Fibroblast of mammary gland (primary cell): Measurements from ENCODE around the gene MAP3K7.
"Not testable (repeated sequence)": the region's sequence is repeated elsewhere in the genome, so short reads cannot be mapped to it uniquely, and the experiment has no call there.

ENCODE experiments used
- DNase-seq: peaks from one replicate; pipeline ENCODE4 v3.0.0-alpha.2; 2010; ENCODE audit warnings: low read depth
- H3K4me3 ChIP-seq: 2 replicates; pipeline ENCODE4 v1.5.1; 2011; ENCODE audit warnings: low read depth, mild to moderate bottlenecking, low read length, moderate library complexity; ENCODE audit not compliant: control insufficient read depth
- CTCF ChIP-seq: conservative IDR thresholded peaks from 2 replicates; pipeline ENCODE4 v1.5.1; 2011; ENCODE audit warnings: low read depth, low read length, inconsistent platforms; ENCODE audit not compliant: control insufficient read depth, insufficient read depth

Gene MAP3K7

GRCh38 chr6:90581146-90581545, 5.7 kb downstream of the MAP3K7 start:
- DNase-seq: no peak
- no peak overlapping the region for H3K4me3 ChIP-seq
- TF ChIP-seq CTCF: no peak

GRCh38 chr6:90578894-90579549, 7.8 kb downstream of the MAP3K7 start:
- TF ChIP-seq CTCF: no peak
- no peak for DNase-seq
- no peak overlapping the region for H3K4me3 ChIP-seq

- H3K4me3 ChIP-seq: no peak overlapping the region
- no peak for DNase-seq
- no peak for TF ChIP-seq CTCF
Observed at GRCh38 chr6:90575267-90575666, 11.6 kb downstream of the MAP3K7 start.

- DNase-seq: peak; percentile 53
- H3K4me3 ChIP-seq: no peak overlapping the region
- TF ChIP-seq CTCF: peak; percentile 15
Observed at GRCh38 chr6:90574610-90575009, 12.3 kb downstream of the MAP3K7 start.

GRCh38 chr6:90573624-90574023, 13.2 kb downstream of the MAP3K7 start:
- H3K4me3 ChIP-seq: no peak overlapping the region
- DNase-seq: no peak
- no peak for TF ChIP-seq CTCF

GRCh38 chr6:90572856-90573255, 14.0 kb downstream of the MAP3K7 start:
- TF ChIP-seq CTCF: no peak
- DNase-seq: no peak
- H3K4me3 ChIP-seq: no peak overlapping the region

GRCh38 chr6:90569223-90569622, 17.6 kb downstream of the MAP3K7 start:
- no peak for DNase-seq
- TF ChIP-seq CTCF: no peak
- H3K4me3 ChIP-seq: no peak overlapping the region

GRCh38 chr6:90567682-90568081, 19.2 kb downstream of the MAP3K7 start:
- not testable (repeated sequence) for H3K4me3 ChIP-seq, DNase-seq

GRCh38 chr6:90562341-90562740, 24.5 kb downstream of the MAP3K7 start:
- H3K4me3 ChIP-seq, DNase-seq: not testable (repeated sequence)
